CD8-positive, alpha-beta memory T cell (primary cell): ENCODE measurements around the gene RASGEF1C. TPM values are rescaled to one million over a fixed set of nuclear protein-coding genes. Genes with fewer than 3 reads are reported as not detected.

Experiments
- CTCF ChIA-PET: fragments of 350-600 bp; sonication (Branson Sonifier 250); formaldehyde crosslinking; loops from one replicate; lab custom pipeline; 2021; ENCODE audit warnings: antibody characterized with exemption; lab: Charles Lee
- POLR2A ChIA-PET: fragments of 350-600 bp; sonication (Branson Sonifier 250); formaldehyde crosslinking; loops from one replicate; lab custom pipeline; 2021; ENCODE audit warnings: antibody characterized with exemption; lab: Charles Lee
- DNase-seq, 5 donors: peaks; one replicate each; pipeline versions ENCODE4 v3.0.0 to v3.0.0-alpha.2; 2020 to 2022; ENCODE audit warnings: mixed read lengths in 1 of 5
- H3K27ac ChIP-seq: one replicate; pipeline ENCODE4 v1.7.0; 2013; ENCODE audit warnings: low read depth, mild to moderate bottlenecking, low read length, moderate library complexity
- H3K27me3 ChIP-seq: 2 replicates; pipeline ENCODE4 v1.7.0; 2013; ENCODE audit warnings: low read length, mild to moderate bottlenecking; ENCODE audit not compliant: insufficient read depth, poor library complexity, severe bottlenecking
- H3K36me3 ChIP-seq: 2 replicates; pipeline ENCODE4 v1.7.0; 2013; ENCODE audit warnings: mild to moderate bottlenecking, low read length, moderate library complexity; ENCODE audit not compliant: insufficient read depth
- H3K4me1 ChIP-seq: 2 replicates; pipeline ENCODE4 v1.7.0; 2013; ENCODE audit warnings: mild to moderate bottlenecking, low read length, moderate library complexity; ENCODE audit not compliant: insufficient read depth
- H3K4me3 ChIP-seq: 2 replicates; pipeline ENCODE4 v1.7.0; 2013; ENCODE audit warnings: mild to moderate bottlenecking, low read length
- H3K9me3 ChIP-seq: 2 replicates; pipeline ENCODE4 v1.7.0; 2013; ENCODE audit warnings: mild to moderate bottlenecking, low read length
- H3K27ac Mint-ChIP-seq, 8 donors: one replicate each; pipeline ENCODE4 v1.8.0; 2020 to 2021; ENCODE audit warnings: mixed read lengths in 8 of 8, mild to moderate bottlenecking in 6 of 8, inconsistent platforms in 3 of 8, moderate library complexity in 3 of 8
- H3K27me3 Mint-ChIP-seq, 2 donors: one replicate each; pipeline ENCODE4 v1.8.0; 2020 to 2021; ENCODE audit warnings: mixed read lengths in 2 of 2, mild to moderate bottlenecking in 1 of 2, moderate library complexity in 1 of 2
- H3K36me3 Mint-ChIP-seq, 3 donors: one replicate each; pipeline ENCODE4 v1.8.0; 2020 to 2021; ENCODE audit warnings: mixed read lengths in 3 of 3, inconsistent platforms in 1 of 3, mild to moderate bottlenecking in 1 of 3
- H3K4me1 Mint-ChIP-seq, 3 donors: one replicate each; pipeline ENCODE4 v1.8.0; 2020 to 2021; ENCODE audit warnings: mixed read lengths in 3 of 3, inconsistent platforms in 1 of 3, mild to moderate bottlenecking in 1 of 3
- H3K4me3 Mint-ChIP-seq, 7 donors: one replicate each; pipeline ENCODE4 v1.8.0; 2020 to 2021; ENCODE audit warnings: mixed read lengths in 7 of 7, mild to moderate bottlenecking in 6 of 7, moderate library complexity in 4 of 7, inconsistent platforms in 2 of 7
- H3K9me3 Mint-ChIP-seq, 5 donors: one replicate each; pipeline ENCODE4 v1.8.0; 2020 to 2022; ENCODE audit warnings: mixed read lengths in 5 of 5, mild to moderate bottlenecking in 3 of 5, moderate library complexity in 2 of 5, inconsistent platforms in 1 of 5
- polyA plus RNA-seq: library from polyadenylated mRNA; unstranded; fragments of 300-500 nt; fragmentation: Illumina TruSeq; gene quantifications from one replicate; pipeline ENCODE4 v1.2.3, GENCODE V29; 2021
- total RNA-seq, 2 experiments: library from RNA; stranded (reverse); gene quantifications; one replicate each; pipeline ENCODE4 v1.2.3, GENCODE V29; 2021

RASGEF1C gene
- total and polyA plus RNA-seq, 3 experiments from 2014 or later, result not detected

DNA sequence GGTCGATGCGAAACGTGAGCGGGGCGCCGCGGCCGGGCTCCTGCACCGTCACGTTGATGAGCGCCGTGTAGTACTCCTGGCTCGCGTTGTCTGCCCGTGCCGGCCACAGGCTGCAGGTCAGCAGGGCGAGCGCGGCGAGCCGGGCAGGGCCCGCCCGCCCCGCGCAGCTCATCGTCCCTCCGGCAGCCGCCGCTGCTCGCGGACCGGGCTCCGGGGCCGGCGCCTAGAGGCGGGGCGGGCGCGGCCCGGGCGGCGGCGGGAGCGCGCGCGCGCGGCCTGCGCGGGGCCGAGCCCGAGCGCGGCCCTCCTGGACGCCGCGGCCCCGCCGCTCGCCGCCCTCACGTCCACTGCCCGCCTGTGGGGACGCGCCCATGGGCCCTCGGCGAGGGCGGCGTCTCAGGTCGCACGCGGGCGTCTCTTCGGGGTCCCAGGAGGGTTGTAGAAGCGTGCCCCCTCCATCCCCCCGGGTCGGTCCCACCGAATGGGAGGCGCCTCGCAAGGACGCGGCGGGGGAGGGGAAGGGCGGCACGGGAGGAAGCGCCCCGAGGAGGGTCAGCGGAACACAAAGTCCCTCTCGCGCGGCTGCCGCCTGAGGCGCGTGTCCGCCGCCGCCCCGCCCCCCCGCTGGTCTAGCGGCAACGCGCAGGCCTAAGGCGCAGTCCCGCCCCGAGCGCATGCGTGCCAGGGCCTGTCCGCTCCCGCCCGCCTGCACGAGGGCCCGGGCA is 137.3 kb downstream of the RASGEF1C start, which contains the start of gene RNF130:
Gene RNF130, minus strand, starts transcription at position 229 of the 725 bp plus-strand sequence. Its CDS starts 57 bp downstream, at position 172.
- Histone ChIP-seq H3K27me3 (peaks cover 4% of the 10 kb centered on the region), H3K4me1 (peaks cover 22% of the 10 kb centered on the region), H3K27ac (peak within 1 kb of the TSS; percentile 38), H3K4me3 (peak within 1 kb of the TSS; percentile 70), H3K36me3 (no peaks in the 10 kb centered on the region), H3K9me3 (no peaks in the 10 kb centered on the region)
- Mint-ChIP-seq H3K27ac (peak within 1 kb of the TSS; percentile 73 to 96 (median 80)), H3K4me1 (peaks cover 27 to 30% (median 29%) of the 10 kb centered on the region in 3 donors), H3K9me3 (no peaks in the 10 kb centered on the region), H3K36me3 (no peaks in the 10 kb centered on the region), H3K27me3 (peaks cover 5% of the 10 kb centered on the region in 2 donors), H3K4me3 (peak within 1 kb of the TSS; percentile 85 to 91 (median 89))
- ChIA-PET CTCF (interaction anchor here (1.3 kb wide), 1 partner anchor 11 kb away, joined by 3 read pairs; no protein-coding TSS in a partner anchor), POLR2A (no interaction called here)
- peak; percentile 74 to 87 (median 79) for DNase-seq

DNA sequence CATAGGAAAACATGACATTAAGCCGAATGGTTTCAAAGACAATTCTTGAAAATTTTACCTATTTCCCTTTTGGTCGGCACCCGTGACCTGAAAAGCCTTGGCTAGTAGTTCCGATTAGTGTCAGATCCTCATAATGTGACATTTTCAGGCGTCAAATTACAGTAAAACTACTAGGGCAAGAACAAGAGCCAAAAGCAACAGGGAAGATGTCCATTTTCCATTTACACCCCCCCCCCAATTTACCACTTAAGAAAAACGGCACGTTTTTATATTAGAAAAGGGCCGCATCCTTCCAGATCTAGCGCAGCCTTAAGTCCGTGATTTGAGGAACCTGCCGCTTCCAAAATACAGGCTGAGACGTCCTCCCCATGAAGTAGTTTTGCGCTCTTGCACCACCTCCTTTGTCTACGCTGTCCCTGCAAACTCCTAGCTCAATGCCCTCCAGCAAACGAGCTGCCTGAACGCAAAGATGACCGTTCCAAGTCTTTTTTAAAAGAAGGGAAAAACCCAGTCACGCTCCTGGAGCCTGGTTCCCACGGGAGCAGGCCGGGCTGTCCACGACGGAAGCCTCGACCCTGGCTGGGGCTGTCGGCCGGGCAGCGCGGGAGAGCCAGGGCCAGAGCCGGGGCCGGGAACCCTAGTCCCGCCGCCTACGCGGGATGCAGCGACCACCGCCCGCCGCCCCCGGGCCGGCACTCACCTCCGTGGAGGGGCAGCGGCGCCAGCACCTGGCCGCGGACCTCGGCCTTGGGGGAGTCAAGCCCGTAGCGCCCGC is 138.1 kb downstream of the RASGEF1C start:
- ChIA-PET POLR2A (no interaction called here), CTCF (interaction anchor here (1.3 kb wide), 1 partner anchor 11 kb away, joined by 3 read pairs; no protein-coding TSS in a partner anchor)
- no peaks in the 10 kb centered on the region for H3K36me3 ChIP-seq
- H3K4me1 ChIP-seq, result peaks cover 22% of the 10 kb centered on the region
- H3K9me3 ChIP-seq, result no peaks in the 10 kb centered on the region
- peaks cover 5% of the 10 kb centered on the region in 2 donors for H3K27me3 Mint-ChIP-seq
- peak overlapping the region; percentile 85 to 91 (median 89) for H3K4me3 Mint-ChIP-seq
- peak overlapping the region; percentile 20 to 81 (median 61) for H3K27ac Mint-ChIP-seq
- peak in 1 of 5 donors; percentile 6 for DNase-seq
- H3K27me3 ChIP-seq, result peaks cover 1% of the 10 kb centered on the region
- no peaks in the 10 kb centered on the region for H3K9me3 Mint-ChIP-seq
- peak overlapping the region; percentile 38 for H3K27ac ChIP-seq
- H3K4me1 Mint-ChIP-seq, result peaks cover 27 to 30% (median 29%) of the 10 kb centered on the region in 3 donors
- peak overlapping the region; percentile 70 for H3K4me3 ChIP-seq
- H3K36me3 Mint-ChIP-seq, result no peaks in the 10 kb centered on the region

DNA sequence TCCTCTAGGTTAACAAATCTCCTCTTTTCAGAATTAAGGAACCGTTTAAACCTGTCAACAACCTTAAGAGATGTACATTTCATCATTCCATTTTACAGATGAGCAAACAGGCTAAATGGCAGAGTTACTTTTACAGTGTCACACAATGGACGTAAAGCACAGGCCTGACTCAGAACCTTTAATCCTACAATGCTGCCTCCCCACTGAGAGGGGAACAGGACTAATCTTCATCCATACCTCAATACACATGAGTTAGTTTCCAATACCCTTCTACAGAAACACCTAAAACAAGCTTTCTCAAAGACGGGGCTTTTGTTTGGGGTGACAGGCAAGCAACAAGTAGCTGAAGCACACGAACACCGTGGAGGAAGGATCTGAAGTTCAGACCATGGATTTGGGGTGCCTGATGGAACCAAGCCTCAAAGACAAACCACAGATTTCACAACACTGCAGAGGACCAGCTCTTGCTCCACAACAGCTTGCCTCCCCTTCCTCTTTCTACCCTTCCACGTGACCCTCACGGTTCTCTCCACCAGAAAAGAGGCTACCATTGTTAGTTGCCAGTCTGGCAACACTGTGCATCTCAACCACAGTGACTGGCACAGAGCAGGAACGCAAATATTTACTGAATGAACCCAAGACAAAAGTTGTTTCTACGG is 139.3 kb downstream of the RASGEF1C start:
- Mint-ChIP-seq H3K9me3 (no peaks in the 10 kb centered on the region), H3K27me3 (peaks cover 0 to 2% of the 10 kb centered on the region in 2 donors), H3K36me3 (no peaks in the 10 kb centered on the region), H3K27ac (peak overlapping the region in 6 of 8 donors; percentile 2 to 64 (median 30)), H3K4me1 (peaks cover 27 to 30% (median 29%) of the 10 kb centered on the region in 3 donors), H3K4me3 (peak overlapping the region; percentile 3 to 91 (median 86))
- peaks cover 22% of the 10 kb centered on the region for H3K4me1 ChIP-seq
- CTCF ChIA-PET, result interaction anchor here (0.8 kb wide), 1 partner anchor 268 kb away, joined by 3 read pairs; no protein-coding TSS in a partner anchor
- no peak overlapping the region for H3K4me3 ChIP-seq
- H3K36me3 ChIP-seq, result no peaks in the 10 kb centered on the region
- no peak overlapping the region for H3K27ac ChIP-seq
- no peak for DNase-seq
- H3K9me3 ChIP-seq, result no peaks in the 10 kb centered on the region
- H3K27me3 ChIP-seq, result no peaks in the 10 kb centered on the region
- POLR2A ChIA-PET, result no interaction called here

DNA sequence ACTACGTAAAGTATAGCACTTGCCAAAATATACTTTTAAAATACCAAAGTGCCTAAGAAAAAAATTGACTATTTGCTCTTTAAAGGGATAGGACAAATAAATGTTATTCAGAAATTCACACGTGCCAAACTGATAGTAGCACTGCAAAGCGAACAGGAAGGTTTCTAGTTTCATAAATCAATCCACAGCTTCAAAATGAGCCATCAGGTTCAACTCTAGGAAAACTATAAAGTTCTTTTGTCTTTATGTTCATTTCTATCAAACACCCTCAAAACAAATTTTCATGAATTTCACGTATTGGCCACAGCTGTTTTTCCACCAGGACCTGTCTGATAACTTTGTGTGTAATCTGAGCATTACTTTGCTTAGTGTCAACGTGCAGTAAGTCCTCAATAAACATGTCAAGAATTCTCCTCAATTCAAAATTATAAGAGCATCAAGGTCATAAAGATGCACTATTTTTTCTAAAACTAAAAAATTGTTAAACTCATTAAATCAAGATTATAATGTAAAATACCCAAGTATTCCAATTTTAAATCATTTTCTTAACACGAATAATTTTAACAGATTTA is 140.4 kb downstream of the RASGEF1C start:
- H3K9me3 ChIP-seq, result no peaks in the 10 kb centered on the region
- Mint-ChIP-seq H3K4me1 (peaks cover 27 to 33% (median 31%) of the 10 kb centered on the region in 3 donors), H3K36me3 (no peaks in the 10 kb centered on the region), H3K9me3 (no peaks in the 10 kb centered on the region), H3K27me3 (peaks cover 0 to 2% of the 10 kb centered on the region in 2 donors), H3K27ac (no peak overlapping the region), H3K4me3 (peak overlapping the region in 1 of 7 donors; percentile 22)
- no peak overlapping the region for H3K27ac ChIP-seq
- H3K4me3 ChIP-seq, result no peak overlapping the region
- peaks cover 22% of the 10 kb centered on the region for H3K4me1 ChIP-seq
- ChIA-PET CTCF (no interaction called here), POLR2A (no interaction called here)
- H3K27me3 ChIP-seq, result no peaks in the 10 kb centered on the region
- DNase-seq, result no peak
- H3K36me3 ChIP-seq, result no peaks in the 10 kb centered on the region

DNA sequence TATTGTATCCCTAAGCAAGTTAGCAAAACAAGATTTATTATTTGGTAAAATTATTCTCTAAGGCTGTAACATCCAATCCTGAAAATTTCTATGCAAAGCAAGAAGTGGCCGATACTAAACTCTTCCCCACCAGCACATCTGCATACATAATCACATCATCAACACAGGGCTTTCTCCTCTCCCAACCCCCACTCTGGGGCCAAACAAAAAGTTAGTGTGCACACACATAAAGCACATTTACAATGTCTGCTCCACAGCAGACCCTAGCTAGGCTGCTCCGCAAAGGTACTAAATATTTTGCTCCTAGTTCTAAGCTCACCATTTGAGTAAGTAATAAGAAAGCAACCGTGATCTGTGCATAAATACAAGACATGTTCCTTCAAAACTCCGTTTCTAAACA is 141.0 kb downstream of the RASGEF1C start:
- Mint-ChIP-seq H3K4me3 (no peak overlapping the region), H3K9me3 (no peaks in the 10 kb centered on the region)
- POLR2A ChIA-PET, result no interaction called here

DNA sequence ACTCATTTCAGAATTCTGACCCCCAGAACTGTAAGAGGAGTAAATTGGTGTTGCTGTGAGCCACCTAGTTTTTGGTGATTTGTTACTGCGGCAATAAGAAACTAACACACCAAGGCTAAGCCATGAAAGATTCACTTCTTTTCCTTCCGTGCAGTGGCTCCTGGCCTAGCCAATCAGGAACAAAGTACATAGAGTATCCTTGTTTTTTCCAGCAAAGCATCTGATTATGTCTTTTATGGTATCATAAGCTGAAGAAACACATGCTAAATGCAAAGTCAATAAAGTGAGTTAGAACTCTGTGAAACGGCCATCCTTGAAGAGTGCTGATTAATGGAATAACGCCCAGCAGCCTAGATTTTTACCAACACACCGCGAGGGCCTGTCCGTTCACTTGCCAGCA is 148.8 kb downstream of the RASGEF1C start:
- H3K4me1 ChIP-seq, result no peaks in the 10 kb centered on the region
- H3K27ac Mint-ChIP-seq, result no peak overlapping the region
- no peak for DNase-seq
- H3K27ac ChIP-seq, result no peak overlapping the region
- no peaks in the 10 kb centered on the region for H3K36me3 Mint-ChIP-seq
- peaks cover 0 to 4% of the 10 kb centered on the region in 2 donors for H3K27me3 Mint-ChIP-seq
- no peak overlapping the region for H3K4me3 Mint-ChIP-seq
- H3K4me3 ChIP-seq, result no peak overlapping the region
- ChIA-PET POLR2A (no interaction called here), CTCF (interaction anchor here (1.3 kb wide), 2 partner anchors 8 to 11 kb away, joined by 3 to 6 read pairs; no protein-coding TSS in a partner anchor)
- no peaks in the 10 kb centered on the region for H3K9me3 ChIP-seq
- no peaks in the 10 kb centered on the region for H3K36me3 ChIP-seq
- H3K27me3 ChIP-seq, result no peaks in the 10 kb centered on the region
- peaks cover 3 to 6% (median 4%) of the 10 kb centered on the region in 3 donors for H3K4me1 Mint-ChIP-seq
- no peaks in the 10 kb centered on the region for H3K9me3 Mint-ChIP-seq

More for the DNA sequence above, 141.0 kb downstream of the RASGEF1C start:
- Mint-ChIP-seq H3K4me1 (peaks cover 27 to 33% (median 29%) of the 10 kb centered on the region in 3 donors), H3K36me3 (no peaks in the 10 kb centered on the region), H3K27ac (no peak overlapping the region), H3K27me3 (peaks cover 0 to 2% of the 10 kb centered on the region in 2 donors)
- H3K27me3 ChIP-seq, result no peaks in the 10 kb centered on the region
- no peak overlapping the region for H3K4me3 ChIP-seq
- no peaks in the 10 kb centered on the region for H3K9me3 ChIP-seq
- H3K36me3 ChIP-seq, result no peaks in the 10 kb centered on the region
- CTCF ChIA-PET, result no interaction called here
- no peak for DNase-seq
- H3K27ac ChIP-seq, result no peak overlapping the region
- H3K4me1 ChIP-seq, result peaks cover 22% of the 10 kb centered on the region

DNA sequence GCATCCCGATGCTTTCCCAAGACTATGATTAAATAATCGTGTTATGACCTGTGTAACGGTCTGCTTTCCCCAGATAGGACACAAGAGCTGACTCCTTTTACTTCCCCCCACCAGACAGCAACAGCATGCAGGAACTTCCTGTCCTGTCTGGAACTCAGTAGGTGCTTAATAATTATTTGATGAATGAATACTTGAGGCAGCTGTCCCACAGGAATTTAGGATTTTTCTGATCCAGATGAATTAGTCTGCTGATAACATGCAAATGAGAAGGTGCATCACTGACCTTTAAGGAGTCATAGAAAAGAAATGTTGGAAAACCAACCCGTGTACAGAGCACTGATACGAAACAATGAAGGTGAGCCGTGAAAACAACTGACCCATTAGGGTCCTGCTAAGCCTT is 149.7 kb downstream of the RASGEF1C start:
- no peak for DNase-seq
- H3K9me3 Mint-ChIP-seq, result no peaks in the 10 kb centered on the region
- Histone ChIP-seq H3K27me3 (no peaks in the 10 kb centered on the region), H3K4me3 (no peak overlapping the region), H3K27ac (no peak overlapping the region), H3K9me3 (no peaks in the 10 kb centered on the region), H3K36me3 (no peaks in the 10 kb centered on the region), H3K4me1 (no peaks in the 10 kb centered on the region)
- peaks cover 0 to 4% of the 10 kb centered on the region in 2 donors for H3K27me3 Mint-ChIP-seq
- POLR2A ChIA-PET, result no interaction called here
- peaks cover under 1 to 4% (median 3%) of the 10 kb centered on the region in 3 donors for H3K4me1 Mint-ChIP-seq
- CTCF ChIA-PET, result no interaction called here
- H3K4me3 Mint-ChIP-seq, result no peak overlapping the region
- H3K27ac Mint-ChIP-seq, result no peak overlapping the region
- H3K36me3 Mint-ChIP-seq, result no peaks in the 10 kb centered on the region
